ENCODE results near the gene STMP1. TPM values are rescaled to one million over a fixed set of nuclear protein-coding genes. Genes with fewer than 3 reads are reported as not detected.

Gene STMP1
- total and polyA plus RNA-seq, 2 of the 13 experiments (the other 11 are each of a cell fraction or from before 2014, with no cell fraction given) = 7.2 to 16.2 TPM

- TF ChIP-seq MTERF4 (CRISPR knock-in tag; IDR thresholded peaks at IDR 0.05) (no peak), RXRB (CRISPR knock-in tag; IDR thresholded peaks at IDR 0.05; ENCODE audit: borderline replicate concordance) (no peak), ZNF773 (CRISPR knock-in tag; IDR thresholded peaks at IDR 0.05; ENCODE audit: borderline replicate concordance) (no peak)
Measured at GRCh38 chr7:135673360-135673706, 11.0 kb downstream of the STMP1 start (continued).

- no peak for FAIRE-seq
- TF ChIP-seq ZNF782 (CRISPR knock-in tag; IDR thresholded peaks at IDR 0.05; ENCODE audit: borderline replicate concordance) (no peak), ZNF562 (CRISPR knock-in tag; IDR thresholded peaks at IDR 0.05; ENCODE audit: borderline replicate concordance) (no peak), ZNF260 (CRISPR knock-in tag; IDR thresholded peaks at IDR 0.05; ENCODE audit: borderline replicate concordance, low read depth) (no peak), ZNF703 (CRISPR knock-in tag; IDR thresholded peaks at IDR 0.05; ENCODE audit: borderline replicate concordance) (no peak)
- in situ Hi-C loops (cut with HindIII; ENCODE audit: extremely low pct_ligation_motif_present, low pct_unique_long_range_greater_than_20kb) (loop anchor here (10.0 kb wide), 1 partner anchor 326 kb away; no protein-coding TSS in a partner anchor), intact Hi-C loops (cut with micrococcal nuclease; ENCODE audit: unreplicated experiment) (no loop called here)
- no peaks in the 10 kb centered on the region for H3K79me2 ChIP-seq (ENCODE audit: insufficient read depth, low read length)
- H3K4me2 ChIP-seq (ENCODE audit: low read depth, low read length) = no peak overlapping the region
- ATAC-seq = no peak
- ChIA-PET POLR2A (no interaction called here), CTCF (ENCODE audit: low intra/inter-chr PET ratio, low total read pairs) (no interaction called here)
- 95% methylated on average over 4 of the region's 4 CpGs for WGBS (ENCODE audit: low lambda C conversion rate)
- no peak overlapping the region for H3K4me3 ChIP-seq (replicated peaks in 1 of 3; ENCODE audit: insufficient read depth in 1 of 3, low read depth in 2 of 3, low read length in 3 of 3)
- no peak for DNase-seq (ENCODE audit: low spot score)
- H4K20me1 ChIP-seq (ENCODE audit: insufficient read depth, low read length) = no peaks in the 10 kb centered on the region; the same call in 1 of the 2 replicates
- H3K9ac ChIP-seq (ENCODE audit: insufficient read depth, low read depth, low read length) = no peak overlapping the region
- H3K9me3 ChIP-seq (ENCODE audit: low read length) = no peaks in the 10 kb centered on the region
- H2AFZ ChIP-seq (ENCODE audit: low read length) = no peak overlapping the region
- no peaks in the 10 kb centered on the region for H3K27me3 ChIP-seq (ENCODE audit: control insufficient read depth in 1 of 2, insufficient read depth in 2 of 2, low read length in 2 of 2)
- no TSS peak for BruUV-seq (replicated peaks)
- no peaks in the 10 kb centered on the region for H3K4me1 ChIP-seq (ENCODE audit: insufficient read depth, low read length)
- peaks cover 0 to 30% of the 10 kb centered on the region in 2 experiments; a peak in 3 of 5 replicates for H3K36me3 ChIP-seq (replicated peaks in 1 of 2; ENCODE audit: control insufficient read depth in 1 of 2, insufficient read depth in 2 of 2, low read length in 2 of 2)
- H3K27ac ChIP-seq (ENCODE audit: extremely low read length, insufficient read depth, low read length) = no peak overlapping the region
Measured at GRCh38 chr7:135678612-135679575, 16.6 kb downstream of the STMP1 start.

All from HepG2 (cell line).